BE2C (cell line): ENCODE measurements around the gene SLC27A4.

Experiments used
- DNase-seq: peaks from one replicate; pipeline ENCODE4 v3.0.0-alpha.2; 2020
- H3K27me3 ChIP-seq: fragments of 250-450 bp; sonication (Bioruptor Pico); 2 replicates; pipeline ENCODE4 v1.5.1; 2020; ENCODE audit warnings: mild to moderate bottlenecking
- H3K36me3 ChIP-seq: fragments of 250-450 bp; sonication (Bioruptor Pico); 2 replicates; pipeline ENCODE4 v1.5.1; 2020; ENCODE audit warnings: mild to moderate bottlenecking
- H3K4me1 ChIP-seq: fragments of 250-450 bp; sonication (Bioruptor Pico); 2 replicates; pipeline ENCODE4 v1.5.1; 2020
- H3K4me3 ChIP-seq: 2 replicates; pipeline ENCODE4 v1.5.1; 2011; ENCODE audit warnings: low read depth, low read length
- H3K9me3 ChIP-seq: fragments of 250-450 bp; sonication (Bioruptor Pico); 2 replicates; pipeline ENCODE4 v1.5.1; 2020
- TF ChIP-seq, protein P1 (sequence below): IDR thresholded peaks from 2 replicates; pipeline ENCODE4 v1.5.1; 2012; ENCODE audit warnings: mild to moderate bottlenecking, low read depth, low read length

SLC27A4 gene

DNA sequence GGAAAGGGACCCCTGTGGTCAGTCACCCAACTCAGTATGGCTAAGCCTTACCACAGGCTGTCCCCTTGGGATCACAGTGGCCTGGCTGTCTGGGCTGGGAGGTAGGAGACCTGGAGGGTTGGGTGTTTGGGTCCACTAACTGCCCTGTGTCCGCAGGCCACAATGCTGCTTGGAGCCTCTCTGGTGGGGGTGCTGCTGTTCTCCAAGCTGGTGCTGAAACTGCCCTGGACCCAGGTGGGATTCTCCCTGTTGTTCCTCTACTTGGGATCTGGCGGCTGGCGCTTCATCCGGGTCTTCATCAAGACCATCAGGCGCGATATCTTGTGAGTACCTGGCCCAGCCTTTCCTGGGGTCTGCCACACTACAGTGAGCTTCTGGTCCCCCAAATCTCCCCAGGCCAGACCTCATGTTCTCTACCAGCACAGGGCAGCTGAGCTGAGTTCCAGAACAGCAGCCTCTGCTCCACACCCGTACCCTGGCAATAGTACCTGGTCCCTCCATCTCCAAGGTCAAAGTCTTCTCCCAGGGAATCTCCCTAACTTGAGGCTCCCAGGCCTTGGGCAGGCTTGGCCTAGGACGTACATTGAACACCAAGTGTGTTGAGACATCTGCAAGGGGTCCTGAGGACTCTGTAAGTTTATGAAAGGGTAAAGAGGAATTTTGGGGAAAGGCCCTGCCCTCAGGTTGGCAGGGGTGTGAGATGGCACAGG lies 2.8 kb downstream of the SLC27A4 start:
- peaks cover 31% of the 10 kb centered on the region for H3K36me3 ChIP-seq

DNA sequence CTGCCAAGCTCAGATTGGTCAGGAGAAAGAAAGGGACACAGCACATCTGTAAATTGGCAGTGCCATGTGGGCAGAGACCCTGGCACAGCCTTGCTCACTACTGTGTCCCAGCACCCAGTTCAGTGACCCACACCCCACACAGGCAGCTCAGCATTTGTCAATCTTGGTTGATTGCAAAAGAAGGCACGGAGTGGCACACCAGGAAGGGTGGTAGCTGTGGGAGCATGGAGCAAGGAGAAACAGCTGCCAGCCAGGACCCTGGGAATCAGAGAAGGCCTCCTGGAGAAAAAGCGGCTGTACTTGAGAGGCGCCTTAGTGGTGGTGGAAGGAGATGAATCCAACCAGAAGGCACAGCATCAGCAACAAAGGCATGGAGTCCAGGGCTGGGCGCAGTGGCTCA lies 3.5 kb downstream of the SLC27A4 start:
- no peak for DNase-seq
- no peaks in the 10 kb centered on the region for H3K27me3 ChIP-seq
- TF ChIP-seq, protein P1, sequence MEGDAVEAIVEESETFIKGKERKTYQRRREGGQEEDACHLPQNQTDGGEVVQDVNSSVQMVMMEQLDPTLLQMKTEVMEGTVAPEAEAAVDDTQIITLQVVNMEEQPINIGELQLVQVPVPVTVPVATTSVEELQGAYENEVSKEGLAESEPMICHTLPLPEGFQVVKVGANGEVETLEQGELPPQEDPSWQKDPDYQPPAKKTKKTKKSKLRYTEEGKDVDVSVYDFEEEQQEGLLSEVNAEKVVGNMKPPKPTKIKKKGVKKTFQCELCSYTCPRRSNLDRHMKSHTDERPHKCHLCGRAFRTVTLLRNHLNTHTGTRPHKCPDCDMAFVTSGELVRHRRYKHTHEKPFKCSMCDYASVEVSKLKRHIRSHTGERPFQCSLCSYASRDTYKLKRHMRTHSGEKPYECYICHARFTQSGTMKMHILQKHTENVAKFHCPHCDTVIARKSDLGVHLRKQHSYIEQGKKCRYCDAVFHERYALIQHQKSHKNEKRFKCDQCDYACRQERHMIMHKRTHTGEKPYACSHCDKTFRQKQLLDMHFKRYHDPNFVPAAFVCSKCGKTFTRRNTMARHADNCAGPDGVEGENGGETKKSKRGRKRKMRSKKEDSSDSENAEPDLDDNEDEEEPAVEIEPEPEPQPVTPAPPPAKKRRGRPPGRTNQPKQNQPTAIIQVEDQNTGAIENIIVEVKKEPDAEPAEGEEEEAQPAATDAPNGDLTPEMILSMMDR, result no peak
- H3K9me3 ChIP-seq, result no peaks in the 10 kb centered on the region
- H3K4me3 ChIP-seq, result no peak overlapping the region
- H3K36me3 ChIP-seq, result peaks cover 37% of the 10 kb centered on the region
- H3K4me1 ChIP-seq, result no peaks in the 10 kb centered on the region; the same call in 1 of the 2 replicates

More for the DNA sequence above, 2.8 kb downstream of the SLC27A4 start:
- Histone ChIP-seq H3K4me3 (no peak overlapping the region), H3K4me1 (no peaks in the 10 kb centered on the region; the same call in 1 of the 2 replicates), H3K27me3 (no peaks in the 10 kb centered on the region), H3K9me3 (no peaks in the 10 kb centered on the region)
- no peak for DNase-seq
- TF ChIP-seq, protein P1, result no peak

DNA sequence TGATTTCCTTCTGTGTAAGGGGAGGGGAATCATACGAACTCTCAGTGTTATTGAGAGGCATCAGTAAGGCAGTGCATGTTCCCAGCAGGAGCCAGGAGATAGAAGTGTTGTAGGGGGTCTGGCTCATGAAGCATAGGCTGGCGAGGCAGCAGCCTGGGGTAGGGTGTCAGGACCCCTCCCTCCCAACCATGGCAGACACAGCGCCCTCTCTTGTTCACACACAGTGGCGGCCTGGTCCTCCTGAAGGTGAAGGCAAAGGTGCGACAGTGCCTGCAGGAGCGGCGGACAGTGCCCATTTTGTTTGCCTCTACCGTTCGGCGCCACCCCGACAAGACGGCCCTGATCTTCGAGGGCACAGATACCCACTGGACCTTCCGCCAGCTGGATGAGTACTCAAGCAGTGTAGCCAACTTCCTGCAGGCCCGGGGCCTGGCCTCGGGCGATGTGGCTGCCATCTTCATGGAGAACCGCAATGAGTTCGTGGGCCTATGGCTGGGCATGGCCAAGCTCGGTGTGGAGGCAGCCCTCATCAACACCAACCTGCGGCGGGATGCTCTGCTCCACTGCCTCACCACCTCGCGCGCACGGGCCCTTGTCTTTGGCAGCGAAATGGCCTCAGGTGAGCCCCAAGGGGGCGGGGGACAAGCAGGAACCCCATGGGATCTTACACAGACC lies 4.7 kb downstream of the SLC27A4 start:
- no peaks in the 10 kb centered on the region for H3K27me3 ChIP-seq
- H3K4me1 ChIP-seq, result no peaks in the 10 kb centered on the region; the same call in 1 of the 2 replicates
- no peak for DNase-seq
- no peak overlapping the region for H3K4me3 ChIP-seq
- TF ChIP-seq, protein P1, result no peak
- no peaks in the 10 kb centered on the region for H3K9me3 ChIP-seq
- H3K36me3 ChIP-seq, result peaks cover 48% of the 10 kb centered on the region

DNA sequence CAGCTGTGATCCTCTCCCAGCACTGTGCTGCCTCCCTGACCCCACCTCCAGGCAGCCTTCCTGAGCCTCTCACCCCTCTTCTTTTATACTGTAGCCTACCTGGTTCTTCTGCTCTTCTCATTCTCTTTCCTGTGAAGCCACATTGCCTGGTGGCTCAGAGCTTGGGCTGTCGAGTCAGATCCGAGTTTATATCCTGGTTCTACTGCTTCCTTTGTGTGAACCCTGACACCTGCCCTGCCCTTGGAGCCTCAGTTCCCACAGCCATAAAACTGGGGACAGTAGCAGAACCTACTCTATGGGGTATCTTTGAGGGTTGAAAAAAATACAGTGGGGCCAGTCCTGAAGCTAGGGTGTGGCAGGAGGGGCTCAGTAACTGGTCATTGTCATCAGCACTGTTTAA lies 8.8 kb downstream of the SLC27A4 start:
- Histone ChIP-seq H3K4me3 (no peak overlapping the region), H3K4me1 (no peaks in the 10 kb centered on the region), H3K36me3 (peaks cover 48% of the 10 kb centered on the region), H3K27me3 (no peaks in the 10 kb centered on the region), H3K9me3 (no peaks in the 10 kb centered on the region)
- no peak for DNase-seq
- TF ChIP-seq, protein P1, result no peak

DNA sequence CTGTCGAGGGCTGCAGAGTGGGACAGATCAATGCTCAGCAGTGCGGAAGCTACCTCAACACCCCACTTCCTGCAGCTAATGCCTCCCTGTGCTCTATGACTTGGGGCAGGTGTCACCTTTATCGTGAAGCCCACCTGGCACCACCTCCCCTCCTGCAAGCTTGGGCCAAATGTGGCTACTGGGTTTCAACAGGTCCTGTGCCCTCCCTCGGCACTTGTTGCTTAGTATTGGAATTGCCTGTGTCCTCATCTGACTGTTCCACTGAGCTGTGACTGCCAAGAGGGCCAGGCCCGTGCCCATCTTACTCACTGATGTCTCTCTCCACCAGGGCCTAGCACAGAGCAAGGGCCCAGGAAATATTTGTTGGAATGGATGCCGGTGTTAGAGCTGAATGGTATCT lies 9.4 kb downstream of the SLC27A4 start:
- Histone ChIP-seq H3K27me3 (no peaks in the 10 kb centered on the region), H3K36me3 (peaks cover 46% of the 10 kb centered on the region), H3K4me1 (no peaks in the 10 kb centered on the region), H3K9me3 (no peaks in the 10 kb centered on the region), H3K4me3 (no peak overlapping the region)
- DNase-seq, result no peak
- TF ChIP-seq, protein P1, result no peak

DNA sequence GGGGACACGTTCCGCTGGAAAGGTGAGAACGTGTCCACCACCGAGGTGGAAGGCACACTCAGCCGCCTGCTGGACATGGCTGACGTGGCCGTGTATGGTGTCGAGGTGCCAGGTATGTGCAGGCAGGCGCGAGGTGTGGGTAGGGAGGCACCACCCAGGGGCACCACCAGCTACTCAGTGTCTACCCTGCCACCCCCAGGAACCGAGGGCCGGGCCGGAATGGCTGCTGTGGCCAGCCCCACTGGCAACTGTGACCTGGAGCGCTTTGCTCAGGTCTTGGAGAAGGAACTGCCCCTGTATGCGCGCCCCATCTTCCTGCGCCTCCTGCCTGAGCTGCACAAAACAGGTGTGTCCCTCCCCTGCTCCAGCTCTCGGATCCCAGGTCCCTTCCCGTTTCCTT lies 15.1 kb downstream of the SLC27A4 start:
- TF ChIP-seq, protein P1, result no peak
- Histone ChIP-seq H3K36me3 (peaks cover 11% of the 10 kb centered on the region), H3K9me3 (no peaks in the 10 kb centered on the region), H3K4me1 (no peaks in the 10 kb centered on the region), H3K4me3 (no peak overlapping the region), H3K27me3 (no peaks in the 10 kb centered on the region)
- DNase-seq, result no peak
